Endothelial cell of umbilical vein (primary cell): ENCODE results near the gene RALGAPA1.
"Not testable (repeated sequence)": the region's sequence is repeated elsewhere in the genome, so short reads cannot be mapped to it uniquely, and the experiment has no call there.

Experiments used
- CTCF ChIP-seq, 2 donors: IDR thresholded peaks; 1 replicate in 1 of 2; 2 replicates in 1 of 2; pipeline ENCODE4 v1.5.1; 2011; ENCODE audit warnings: low read length in 2 of 2, mild to moderate bottlenecking in 2 of 2, moderate library complexity in 2 of 2, control low read depth in 1 of 2, inconsistent platforms in 1 of 2, low read depth in 1 of 2; ENCODE audit not compliant: insufficient read depth in 1 of 2; ENCODE audit errors: extremely low read depth in 1 of 2
- EZH2 ChIP-seq: IDR thresholded peaks from 2 replicates; pipeline ENCODE4 v1.6.1; 2012; ENCODE audit warnings: borderline replicate concordance, low read depth, mild to moderate bottlenecking, moderate library complexity, low read length, inconsistent platforms; ENCODE audit not compliant: severe bottlenecking
- FOS ChIP-seq: IDR thresholded peaks from 2 replicates; pipeline ENCODE4 v1.6.1; 2011; ENCODE audit warnings: mild to moderate bottlenecking, low read length, moderate library complexity, borderline replicate concordance; ENCODE audit not compliant: insufficient read depth
- GATA2 ChIP-seq: IDR thresholded peaks from 2 replicates; pipeline ENCODE4 v1.7.0; 2011; ENCODE audit warnings: low read depth, mild to moderate bottlenecking, moderate library complexity, mixed read lengths, low read length; ENCODE audit not compliant: insufficient read length, insufficient read depth
- JUN ChIP-seq: IDR thresholded peaks from 2 replicates; pipeline ENCODE4 v1.6.1; 2011; ENCODE audit warnings: borderline replicate concordance, low read depth; ENCODE audit not compliant: insufficient read length, insufficient read depth
- MAX ChIP-seq: IDR thresholded peaks from 2 replicates; pipeline ENCODE4 v1.6.1; 2011; ENCODE audit not compliant: insufficient read depth, insufficient read length
- POLR2A ChIP-seq: IDR thresholded peaks from 2 replicates; pipeline ENCODE4 v1.6.1; 2012; ENCODE audit warnings: low read depth, mild to moderate bottlenecking, control low read depth, low read length
- POLR2AphosphoS5 ChIP-seq: IDR thresholded peaks from 2 replicates; pipeline ENCODE4 v1.6.1; 2012; ENCODE audit warnings: low read depth, mild to moderate bottlenecking, control low read depth, low read length, moderate library complexity; ENCODE audit not compliant: insufficient read depth

DNA sequence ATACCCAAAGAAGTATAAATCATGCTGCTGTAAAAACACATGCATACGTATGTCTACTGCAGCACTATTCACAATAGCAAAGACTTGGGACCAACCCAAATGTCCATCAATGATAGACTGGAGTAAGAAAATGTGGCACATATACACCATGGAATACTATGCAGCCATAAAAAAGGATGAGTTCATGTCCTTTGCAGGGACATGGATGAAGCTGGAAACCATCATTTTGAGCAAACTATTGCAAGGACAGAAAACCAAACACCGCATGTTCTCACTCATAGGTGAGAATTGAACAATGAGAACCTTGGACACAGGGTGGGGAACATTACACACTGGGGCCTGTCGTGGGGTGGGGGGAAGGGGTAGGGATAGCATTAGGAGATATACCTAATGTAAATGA is 221.7 kb downstream of the RALGAPA1 start:
- not testable (repeated sequence) for TF ChIP-seq CTCF (IDR thresholded peaks at IDR 0.05; ENCODE audit: extremely low read depth in 1 of 2, insufficient read depth in 1 of 2, low read depth in 1 of 2, low read length in 2 of 2); EZH2; POLR2AphosphoS5; POLR2A; FOS; MAX; JUN; GATA2
